Lower leg skin (tissue), 3 donors: ENCODE measurements around the gene DOK4.

Source experiments
- CTCF ChIP-seq, 3 donors: fragments of 450-650 bp; IDR thresholded peaks; one replicate each; pipeline ENCODE4 v1.5.1; 2016; ENCODE audit warnings: antibody characterized with exemption in 3 of 3, mild to moderate bottlenecking in 3 of 3, moderate library complexity in 2 of 3
- POLR2A ChIP-seq, 2 donors: fragments of 450-650 bp; IDR thresholded peaks; one replicate each; pipeline ENCODE4 v1.6.1; 2016 to 2017; ENCODE audit warnings: antibody characterized with exemption in 2 of 2, mild to moderate bottlenecking in 1 of 2, moderate library complexity in 1 of 2

GRCh38 chr16:57513371-57514102 lies 27.2 kb upstream of the DOK4 start:
- TF ChIP-seq POLR2A (IDR thresholded peaks at IDR 0.05) (no peak), CTCF (IDR thresholded peaks at IDR 0.05) (no peak)
